ENCODE results near the gene CDH4.

The CDH4 gene

GRCh38 chr20:61778495-61778863, 526.4 kb downstream of the CDH4 start:
- no peak for DNase-seq
- TF ChIP-seq POLR2A (IDR thresholded peaks at IDR 0.05; ENCODE audit: low read length), result no peak
- no peak for TF ChIP-seq GATA1 (IDR thresholded peaks at IDR 0.05; ENCODE audit: low read depth, low read length)

DNA sequence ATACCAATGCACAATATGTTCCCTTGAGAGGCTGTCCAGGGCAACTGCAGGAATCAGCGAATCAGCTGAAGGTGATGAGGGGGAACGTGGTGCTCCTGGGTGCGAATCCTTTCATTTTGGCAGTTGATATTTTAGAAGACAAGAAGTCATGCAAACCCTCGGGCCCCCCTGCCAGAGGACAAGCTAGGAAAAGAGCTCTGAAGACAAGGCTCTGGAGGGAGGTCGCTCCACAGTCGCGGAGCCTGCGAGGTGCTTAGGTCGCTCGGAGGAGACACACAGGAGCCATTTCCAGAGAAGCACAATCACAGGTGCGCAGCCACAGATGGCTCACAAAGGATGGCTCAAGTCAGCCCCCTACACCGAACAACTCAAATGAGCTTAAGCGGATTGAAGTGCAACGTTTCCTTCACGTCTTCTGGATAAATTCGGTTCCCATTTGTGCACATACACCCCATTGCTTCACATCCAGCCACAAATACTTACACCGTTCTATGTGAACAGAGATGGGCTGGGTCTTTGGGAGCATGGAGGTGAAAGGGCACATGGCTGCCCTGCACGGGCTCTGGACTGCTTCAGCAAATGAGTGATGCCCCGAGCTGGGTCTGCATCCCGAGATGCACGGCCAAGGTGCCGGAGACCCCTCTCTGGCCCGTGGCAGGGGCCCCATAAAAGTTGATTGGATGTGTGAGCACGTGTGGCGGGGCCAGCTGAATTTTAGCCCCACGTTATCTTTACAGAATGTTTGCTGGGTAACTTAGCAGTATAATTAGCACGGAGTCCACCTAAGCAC, 527.3 kb downstream of the CDH4 start:
- no peak for DNase-seq
- TF ChIP-seq GATA1 (IDR thresholded peaks at IDR 0.05; ENCODE audit: low read depth, low read length), result no peak
- no peak for TF ChIP-seq POLR2A (IDR thresholded peaks at IDR 0.05; ENCODE audit: low read length)

- TF ChIP-seq POLR2A (IDR thresholded peaks at IDR 0.05; ENCODE audit: low read length), result no peak
Observed at GRCh38 chr20:61780066-61780465, 528.0 kb downstream of the CDH4 start.

DNA sequence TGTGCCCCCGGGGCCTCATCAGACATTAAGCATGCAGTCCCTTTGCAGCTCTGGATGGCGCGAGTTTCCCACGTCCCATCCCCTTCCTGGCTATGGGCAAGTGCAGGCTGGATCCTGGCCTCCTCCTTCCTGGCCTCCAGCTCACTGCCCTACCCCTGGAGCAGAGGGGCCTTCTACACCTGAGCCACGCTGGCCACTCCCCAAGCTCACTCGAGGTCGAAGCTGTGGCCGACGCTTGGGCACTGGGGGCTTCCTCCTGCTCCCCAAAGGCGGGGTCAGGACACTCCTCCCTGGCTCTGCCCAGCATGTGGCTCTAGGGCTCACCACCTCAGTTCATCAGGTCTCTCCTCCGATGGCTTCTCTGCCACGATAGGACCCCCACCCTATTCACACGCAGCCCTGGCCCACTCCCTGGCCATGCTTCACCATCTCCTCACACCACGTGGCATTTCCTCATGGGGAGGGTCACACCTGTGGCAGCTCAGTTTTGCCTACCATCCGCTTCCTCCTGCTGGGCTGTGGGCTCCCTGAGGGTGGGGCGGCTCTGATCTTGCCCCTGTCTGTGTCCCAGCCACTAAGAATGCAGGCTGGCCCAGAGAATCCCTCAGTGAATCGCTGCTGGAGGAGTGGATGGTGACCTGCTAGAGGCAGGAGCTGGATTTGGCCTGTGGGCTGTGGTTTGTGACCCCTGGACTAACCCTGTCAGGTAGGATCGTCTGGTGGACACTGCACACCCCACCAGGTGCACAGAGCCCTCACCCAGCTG, 532.9 kb downstream of the CDH4 start:
- TF ChIP-seq GATA1 (IDR thresholded peaks at IDR 0.05; ENCODE audit: low read depth, low read length) (no peak), POLR2A (IDR thresholded peaks at IDR 0.05; ENCODE audit: low read length) (no peak)

More at GRCh38 chr20:61780066-61780465, 528.0 kb downstream of the CDH4 start:
- no peak for DNase-seq

DNA sequence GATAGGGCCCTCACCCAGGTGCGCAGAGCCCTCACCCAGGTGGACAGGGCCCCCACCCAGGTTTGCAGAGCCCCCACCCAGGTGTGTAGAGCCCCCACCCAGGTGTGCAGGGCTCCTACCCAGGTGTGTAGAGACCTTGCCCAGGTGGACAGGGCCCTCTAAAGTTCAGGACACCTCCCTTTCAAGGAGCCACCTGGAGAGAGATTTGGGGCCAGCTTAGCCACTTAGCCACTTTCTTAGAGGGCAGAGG, 533.4 kb downstream of the CDH4 start:
- DNase-seq, result no peak
- no peak for TF ChIP-seq POLR2A (IDR thresholded peaks at IDR 0.05; ENCODE audit: low read length)
- TF ChIP-seq GATA1 (IDR thresholded peaks at IDR 0.05; ENCODE audit: low read depth, low read length), result no peak

More for the DNA sequence above, 532.9 kb downstream of the CDH4 start:
- DNase-seq, result no peak

GRCh38 chr20:61786230-61786629, 534.2 kb downstream of the CDH4 start:
- DNase-seq, result no peak
- no peak for TF ChIP-seq POLR2A (IDR thresholded peaks at IDR 0.05; ENCODE audit: low read length)
- no peak for TF ChIP-seq GATA1 (IDR thresholded peaks at IDR 0.05; ENCODE audit: low read depth, low read length)

- DNase-seq, result no peak
- TF ChIP-seq GATA1 (IDR thresholded peaks at IDR 0.05; ENCODE audit: low read depth, low read length) (no peak), POLR2A (IDR thresholded peaks at IDR 0.05; ENCODE audit: low read length) (no peak)
Observed at GRCh38 chr20:61788343-61788742, 536.3 kb downstream of the CDH4 start.

GRCh38 chr20:61789329-61789728, 537.3 kb downstream of the CDH4 start:
- TF ChIP-seq POLR2A (IDR thresholded peaks at IDR 0.05; ENCODE audit: low read length) (no peak), GATA1 (IDR thresholded peaks at IDR 0.05; ENCODE audit: low read depth, low read length) (no peak)
- no peak for DNase-seq

GRCh38 chr20:61790116-61790827, 538.2 kb downstream of the CDH4 start:
- no peak for DNase-seq
- no peak for TF ChIP-seq GATA1 (IDR thresholded peaks at IDR 0.05; ENCODE audit: low read depth, low read length)
- no peak for TF ChIP-seq POLR2A (IDR thresholded peaks at IDR 0.05; ENCODE audit: low read length)

- TF ChIP-seq GATA1 (IDR thresholded peaks at IDR 0.05; ENCODE audit: low read depth, low read length) (no peak), POLR2A (IDR thresholded peaks at IDR 0.05; ENCODE audit: low read length) (no peak)
- no peak for DNase-seq
Observed at GRCh38 chr20:61791995-61792394, 539.9 kb downstream of the CDH4 start.

- TF ChIP-seq POLR2A (IDR thresholded peaks at IDR 0.05; ENCODE audit: low read length), result no peak
- TF ChIP-seq GATA1 (IDR thresholded peaks at IDR 0.05; ENCODE audit: low read depth, low read length), result no peak
- DNase-seq, result no peak
Observed at GRCh38 chr20:61795669-61796630, 543.9 kb downstream of the CDH4 start.

GRCh38 chr20:61796738-61797137, 544.7 kb downstream of the CDH4 start:
- TF ChIP-seq POLR2A (IDR thresholded peaks at IDR 0.05; ENCODE audit: low read length) (no peak), GATA1 (IDR thresholded peaks at IDR 0.05; ENCODE audit: low read depth, low read length) (no peak)
- DNase-seq, result no peak

- DNase-seq, result no peak
- TF ChIP-seq POLR2A (IDR thresholded peaks at IDR 0.05; ENCODE audit: low read length) (no peak), GATA1 (IDR thresholded peaks at IDR 0.05; ENCODE audit: low read depth, low read length) (no peak)
Observed at GRCh38 chr20:61797200-61797599, 545.1 kb downstream of the CDH4 start.
